Suprapubic skin (tissue), 4 donors: ENCODE results near the gene BRIP1.
"Not testable (repeated sequence)": the region's sequence is repeated elsewhere in the genome, so short reads cannot be mapped to it uniquely, and the experiment has no call there.

Source experiments
- CTCF ChIP-seq, 2 donors: fragments of 200-600 bp in 1 of 2; fragments of 450-650 bp in 1 of 2; sonication (generic) in 1 of 2; IDR thresholded peaks; one replicate each; pipeline ENCODE4 v1.5.1; 2016 to 2019; ENCODE audit warnings: antibody characterized with exemption in 2 of 2, mild to moderate bottlenecking in 1 of 2, moderate library complexity in 1 of 2
- EP300 ChIP-seq: sonication (generic); formaldehyde crosslinking; IDR thresholded peaks from one replicate; pipeline ENCODE4 v1.6.1; 2017; ENCODE audit warnings: antibody characterized with exemption
- POLR2A ChIP-seq, 2 donors: fragments of 450-650 bp; IDR thresholded peaks; one replicate each; pipeline ENCODE4 v1.6.1; 2017; ENCODE audit warnings: antibody characterized with exemption in 2 of 2, mild to moderate bottlenecking in 2 of 2, moderate library complexity in 2 of 2
- POLR2AphosphoS5 ChIP-seq, 3 donors: sonication (generic); formaldehyde crosslinking; IDR thresholded peaks; one replicate each; pipeline ENCODE4 v1.6.1; 2017; ENCODE audit warnings: antibody characterized with exemption in 3 of 3

GRCh38 chr17:61676522-61676921 lies 186.8 kb downstream of the BRIP1 start:
- TF ChIP-seq CTCF (IDR thresholded peaks at IDR 0.05); EP300; POLR2AphosphoS5 (IDR thresholded peaks at IDR 0.05); POLR2A (IDR thresholded peaks at IDR 0.05): not testable (repeated sequence)
